HepG2 (cell line): Measurements from ENCODE around the gene PFN4. TPM values are rescaled to one million over a fixed set of nuclear protein-coding genes. Genes with fewer than 3 reads are reported as not detected.

Experiments
- AGO2 ChIP-seq: fragments of 200-400 bp; formaldehyde crosslinking; optimal IDR thresholded peaks from 2 replicates; pipeline ENCODE3; 2017; ENCODE audit warnings: mild to moderate bottlenecking, low read depth, low read length, moderate library complexity
- CBX5 ChIP-seq: sonication (generic); formaldehyde crosslinking; IDR thresholded peaks from 2 replicates; pipeline ENCODE4 v1.4.0; 2020; ENCODE audit warnings: missing genetic modification reagents, borderline replicate concordance
- CHD2 ChIP-seq: IDR thresholded peaks from 2 replicates; pipeline ENCODE4 v1.6.1; 2011; ENCODE audit warnings: low read depth, low read length, improper control_type of control experiment
- DNMT1 ChIP-seq: sonication (generic); formaldehyde crosslinking; IDR thresholded peaks from 2 replicates; pipeline ENCODE4 v1.5.1; 2020; ENCODE audit warnings: mild to moderate bottlenecking, missing genetic modification reagents
- EED ChIP-seq: sonication (generic); formaldehyde crosslinking; IDR thresholded peaks from 2 replicates; pipeline ENCODE4 v1.5.0; 2020; ENCODE audit warnings: mild to moderate bottlenecking, missing genetic modification reagents
- FOSL2 ChIP-seq: sonication (generic); formaldehyde crosslinking; IDR thresholded peaks from 2 replicates; pipeline ENCODE4 v1.4.0; 2020; ENCODE audit warnings: missing genetic modification reagents
- HOXA7 ChIP-seq: sonication (generic); formaldehyde crosslinking; IDR thresholded peaks from 2 replicates; pipeline ENCODE4 v1.8.1; 2022; ENCODE audit warnings: mild to moderate bottlenecking, missing genetic modification reagents, moderate library complexity
- NCOA5 ChIP-seq: sonication (generic); formaldehyde crosslinking; IDR thresholded peaks from 2 replicates; pipeline ENCODE4 v1.4.0; 2020; ENCODE audit warnings: missing genetic modification reagents
- NCOR1 ChIP-seq: fragments of 200-600 bp; sonication (generic); IDR thresholded peaks from 2 replicates; pipeline ENCODE4 v1.7.0; 2017; ENCODE audit warnings: antibody characterized with exemption, low read length, borderline replicate concordance
- NFE2L1 ChIP-seq: sonication (generic); formaldehyde crosslinking; IDR thresholded peaks from 2 replicates; pipeline ENCODE4 v1.4.0; 2020; ENCODE audit warnings: missing genetic modification reagents, mild to moderate bottlenecking, borderline replicate concordance
- RAD51 ChIP-seq: fragments of 450-650 bp; IDR thresholded peaks from 2 replicates; pipeline ENCODE4 v1.6.1; 2016; ENCODE audit warnings: borderline replicate concordance
- SKI ChIP-seq: fragments of 450-650 bp; IDR thresholded peaks from one replicate; pipeline ENCODE4 v1.6.1; 2018; ENCODE audit warnings: mild to moderate bottlenecking; ENCODE audit not compliant: partially characterized antibody
- SRSF4 ChIP-seq: fragments of 200-400 bp; formaldehyde crosslinking; IDR thresholded peaks from one replicate; pipeline ENCODE4 v1.6.1; 2018; ENCODE audit warnings: mild to moderate bottlenecking, low read depth, low read length, moderate library complexity; ENCODE audit not compliant: poor library complexity, severe bottlenecking
- SUZ12 ChIP-seq: fragments of 150-350 bp; IDR thresholded peaks from 2 replicates; pipeline ENCODE4 v1.6.1; 2014; ENCODE audit warnings: low read depth, low read length
- ZBTB3 ChIP-seq: sonication (generic); formaldehyde crosslinking; IDR thresholded peaks from 2 replicates; pipeline ENCODE4 v1.4.0; 2020; ENCODE audit warnings: low read depth, mild to moderate bottlenecking, moderate library complexity, missing genetic modification reagents, borderline replicate concordance
- ZNF10 ChIP-seq: sonication (generic); formaldehyde crosslinking; IDR thresholded peaks from 2 replicates; pipeline ENCODE4 v1.4.0; 2020; ENCODE audit warnings: mild to moderate bottlenecking, low read depth, missing genetic modification reagents, borderline replicate concordance
- ZNF253 ChIP-seq: sonication (generic); formaldehyde crosslinking; IDR thresholded peaks from 2 replicates; pipeline ENCODE4 v1.8.0; 2022; ENCODE audit warnings: mild to moderate bottlenecking, missing genetic modification reagents, borderline replicate concordance
- ZNF331 ChIP-seq: sonication (generic); formaldehyde crosslinking; IDR thresholded peaks from 2 replicates; pipeline ENCODE4 v1.4.0; 2020; ENCODE audit warnings: missing genetic modification reagents
- ZNF337 ChIP-seq: sonication (generic); formaldehyde crosslinking; IDR thresholded peaks from 2 replicates; pipeline ENCODE4 v1.5.1; 2020; ENCODE audit warnings: missing genetic modification reagents, low read depth, mild to moderate bottlenecking, borderline replicate concordance
- ZNF430 ChIP-seq: sonication (generic); formaldehyde crosslinking; IDR thresholded peaks from 2 replicates; pipeline ENCODE4 v1.9.0; 2021; ENCODE audit warnings: mild to moderate bottlenecking, missing genetic modification reagents
- ZNF782 ChIP-seq: sonication (generic); formaldehyde crosslinking; IDR thresholded peaks from 2 replicates; pipeline ENCODE4 v1.4.0; 2020; ENCODE audit warnings: missing genetic modification reagents, mild to moderate bottlenecking, borderline replicate concordance
- ZNF816 ChIP-seq: sonication (generic); formaldehyde crosslinking; IDR thresholded peaks from 2 replicates; pipeline ENCODE4 v1.8.0; 2022; ENCODE audit warnings: missing genetic modification reagents, mild to moderate bottlenecking, borderline replicate concordance
- polyA plus RNA-seq, 8 experiments: library from polyadenylated mRNA; depleted of rRNA in 3 of 8; stranded (reverse) in 7 of 8; unstranded in 1 of 8; fragments of >200 nt; fragmentation: Illumina TruSeq in 4 of 8; extraction: Trizol in 4 of 8; gene quantifications; 2 replicates each; pipeline versions ENCODE4 v1.2.1 to v1.2.3, GENCODE V29; 2011 to 2016; ENCODE audit warnings: low read depth in 4 of 8, missing spikeins in 1 of 8, mixed read lengths in 1 of 8; ENCODE audit not compliant: insufficient read depth in 1 of 8
- total RNA-seq, 5 experiments: library from RNA; depleted of rRNA; stranded (reverse); fragments of >200 nt; fragmentation: Illumina TruSeq; extraction: Trizol; gene quantifications; 2 replicates each; pipeline ENCODE4 v1.2.3, GENCODE V29; 2016; ENCODE audit warnings: low read depth in 1 of 5
- TF ChIP-seq, protein P1 (sequence below): sonication (generic); formaldehyde crosslinking; conservative IDR thresholded peaks from 2 replicates; pipeline ENCODE4 v1.8.0; 2022; ENCODE audit warnings: mild to moderate bottlenecking, moderate library complexity, missing genetic modification reagents
- TF ChIP-seq, protein P2 (sequence below): conservative IDR thresholded peaks from 2 replicates; pipeline ENCODE4 v1.6.1; 2018; ENCODE audit warnings: missing genetic modification reagents
- TF ChIP-seq, protein P3 (sequence below): sonication (generic); formaldehyde crosslinking; IDR thresholded peaks from 2 replicates; pipeline ENCODE4 v1.8.0; 2022; ENCODE audit warnings: missing genetic modification reagents, mild to moderate bottlenecking, borderline replicate concordance

PFN4 gene
- total and polyA plus RNA-seq, 2 of the 13 experiments (the other 11 are each of a cell fraction or from before 2014, with no cell fraction given) = 0.12 to 0.20 TPM

DNA sequence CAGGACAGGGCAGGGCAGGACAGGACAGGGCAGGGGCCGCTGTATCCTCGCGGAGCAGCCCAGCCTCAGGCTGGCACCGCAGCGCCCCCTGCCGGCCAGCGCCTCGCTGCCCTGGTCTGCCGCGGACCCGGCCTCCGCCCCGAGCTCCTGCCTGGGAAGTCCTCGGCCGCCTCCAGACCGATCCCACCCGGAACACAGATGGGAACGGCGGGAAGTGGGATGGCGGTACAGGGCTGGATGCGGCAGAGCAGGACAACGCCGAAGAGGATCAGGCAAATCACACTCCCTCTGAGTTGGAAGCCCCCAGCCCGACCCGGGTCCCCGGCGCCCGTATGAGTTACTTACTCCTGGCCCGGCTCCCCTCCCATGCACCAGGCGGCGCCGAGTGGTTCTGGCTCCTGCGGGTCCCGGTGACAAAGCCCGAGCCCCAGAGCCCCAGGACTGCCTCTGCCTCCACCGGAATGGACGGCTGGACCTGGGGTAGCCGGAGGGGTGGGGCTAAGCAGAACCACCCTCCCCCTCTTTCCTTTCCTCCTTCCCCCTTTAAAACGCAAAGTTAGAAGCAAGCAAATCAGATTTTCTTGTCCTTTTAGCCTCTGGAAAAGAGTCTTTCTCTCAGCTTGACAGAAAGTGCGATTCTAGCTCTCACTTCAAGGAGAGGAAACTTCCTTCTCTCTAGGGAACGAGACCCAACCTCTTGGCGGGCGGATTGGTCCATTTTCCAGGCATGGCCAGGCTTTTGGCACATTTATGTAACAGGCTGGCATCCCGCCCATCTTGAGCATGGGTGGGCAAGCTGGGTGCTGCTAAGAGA, 38.5 kb downstream of the PFN4 start, which contains the start of gene TP53I3 (continued):
- no peak for TF ChIP-seq ZNF253
- TF ChIP-seq ZNF10 (CRISPR knock-in tag) = no peak
- no peak for TF ChIP-seq ZBTB3 (CRISPR knock-in tag)
- TF ChIP-seq, protein P1, sequence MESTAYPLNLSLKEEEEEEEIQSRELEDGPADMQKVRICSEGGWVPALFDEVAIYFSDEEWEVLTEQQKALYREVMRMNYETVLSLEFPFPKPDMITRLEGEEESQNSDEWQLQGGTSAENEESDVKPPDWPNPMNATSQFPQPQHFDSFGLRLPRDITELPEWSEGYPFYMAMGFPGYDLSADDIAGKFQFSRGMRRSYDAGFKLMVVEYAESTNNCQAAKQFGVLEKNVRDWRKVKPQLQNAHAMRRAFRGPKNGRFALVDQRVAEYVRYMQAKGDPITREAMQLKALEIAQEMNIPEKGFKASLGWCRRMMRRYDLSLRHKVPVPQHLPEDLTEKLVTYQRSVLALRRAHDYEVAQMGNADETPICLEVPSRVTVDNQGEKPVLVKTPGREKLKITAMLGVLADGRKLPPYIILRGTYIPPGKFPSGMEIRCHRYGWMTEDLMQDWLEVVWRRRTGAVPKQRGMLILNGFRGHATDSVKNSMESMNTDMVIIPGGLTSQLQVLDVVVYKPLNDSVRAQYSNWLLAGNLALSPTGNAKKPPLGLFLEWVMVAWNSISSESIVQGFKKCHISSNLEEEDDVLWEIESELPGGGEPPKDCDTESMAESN (CRISPR knock-in tag) = peak; percentile 77
- TF ChIP-seq ZNF337 (CRISPR knock-in tag) = peak; percentile 92; the same call in 1 of the 2 replicates
- no peak for TF ChIP-seq RAD51
- TF ChIP-seq DNMT1 = peak; percentile 91; the same call in 1 of the 2 replicates
- TF ChIP-seq ZNF430 (CRISPR knock-in tag) = peak; percentile 99
- no peak for TF ChIP-seq HOXA7 (CRISPR knock-in tag)
- no peak for TF ChIP-seq NCOA5
- TF ChIP-seq CBX5 (CRISPR knock-in tag) = no peak; the same call in 1 of the 2 replicates
- peak; percentile 52; the same call in 1 of the 2 replicates for TF ChIP-seq ZNF782 (CRISPR knock-in tag)
- TF ChIP-seq CHD2 = 0 out of 2 replicates have a peak, but pooled peaks have one; percentile 17
- peak; percentile 69 for TF ChIP-seq SKI
- peak; percentile 87; the same call in 1 of the 2 replicates for TF ChIP-seq EED (CRISPR knock-in tag)
- TF ChIP-seq ZNF816 = peak; percentile 89
- TF ChIP-seq AGO2 = peak; percentile 89
- TF ChIP-seq, protein P2, sequence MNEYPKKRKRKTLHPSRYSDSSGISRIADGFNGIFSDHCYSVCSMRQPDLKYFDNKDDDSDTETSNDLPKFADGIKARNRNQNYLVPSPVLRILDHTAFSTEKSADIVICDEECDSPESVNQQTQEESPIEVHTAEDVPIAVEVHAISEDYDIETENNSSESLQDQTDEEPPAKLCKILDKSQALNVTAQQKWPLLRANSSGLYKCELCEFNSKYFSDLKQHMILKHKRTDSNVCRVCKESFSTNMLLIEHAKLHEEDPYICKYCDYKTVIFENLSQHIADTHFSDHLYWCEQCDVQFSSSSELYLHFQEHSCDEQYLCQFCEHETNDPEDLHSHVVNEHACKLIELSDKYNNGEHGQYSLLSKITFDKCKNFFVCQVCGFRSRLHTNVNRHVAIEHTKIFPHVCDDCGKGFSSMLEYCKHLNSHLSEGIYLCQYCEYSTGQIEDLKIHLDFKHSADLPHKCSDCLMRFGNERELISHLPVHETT (CRISPR knock-in tag) = no peak; the same call in 1 of the 2 replicates
- no peak for TF ChIP-seq NCOR1
- peak; percentile 50; the same call in 1 of the 2 replicates for TF ChIP-seq ZNF331 (CRISPR knock-in tag)
- TF ChIP-seq SRSF4 = no peak
- no peak for TF ChIP-seq SUZ12
- TF ChIP-seq, protein P3, sequence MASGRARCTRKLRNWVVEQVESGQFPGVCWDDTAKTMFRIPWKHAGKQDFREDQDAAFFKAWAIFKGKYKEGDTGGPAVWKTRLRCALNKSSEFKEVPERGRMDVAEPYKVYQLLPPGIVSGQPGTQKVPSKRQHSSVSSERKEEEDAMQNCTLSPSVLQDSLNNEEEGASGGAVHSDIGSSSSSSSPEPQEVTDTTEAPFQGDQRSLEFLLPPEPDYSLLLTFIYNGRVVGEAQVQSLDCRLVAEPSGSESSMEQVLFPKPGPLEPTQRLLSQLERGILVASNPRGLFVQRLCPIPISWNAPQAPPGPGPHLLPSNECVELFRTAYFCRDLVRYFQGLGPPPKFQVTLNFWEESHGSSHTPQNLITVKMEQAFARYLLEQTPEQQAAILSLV (CRISPR knock-in tag) = no peak; the same call in 1 of the 2 replicates
- TF ChIP-seq NFE2L1 (CRISPR knock-in tag) = no peak
- no peak; the same call in 1 of the 2 replicates for TF ChIP-seq FOSL2 (CRISPR knock-in tag)
